ENCODE data around the gene PRDM10.

PRDM10 gene, protein sequence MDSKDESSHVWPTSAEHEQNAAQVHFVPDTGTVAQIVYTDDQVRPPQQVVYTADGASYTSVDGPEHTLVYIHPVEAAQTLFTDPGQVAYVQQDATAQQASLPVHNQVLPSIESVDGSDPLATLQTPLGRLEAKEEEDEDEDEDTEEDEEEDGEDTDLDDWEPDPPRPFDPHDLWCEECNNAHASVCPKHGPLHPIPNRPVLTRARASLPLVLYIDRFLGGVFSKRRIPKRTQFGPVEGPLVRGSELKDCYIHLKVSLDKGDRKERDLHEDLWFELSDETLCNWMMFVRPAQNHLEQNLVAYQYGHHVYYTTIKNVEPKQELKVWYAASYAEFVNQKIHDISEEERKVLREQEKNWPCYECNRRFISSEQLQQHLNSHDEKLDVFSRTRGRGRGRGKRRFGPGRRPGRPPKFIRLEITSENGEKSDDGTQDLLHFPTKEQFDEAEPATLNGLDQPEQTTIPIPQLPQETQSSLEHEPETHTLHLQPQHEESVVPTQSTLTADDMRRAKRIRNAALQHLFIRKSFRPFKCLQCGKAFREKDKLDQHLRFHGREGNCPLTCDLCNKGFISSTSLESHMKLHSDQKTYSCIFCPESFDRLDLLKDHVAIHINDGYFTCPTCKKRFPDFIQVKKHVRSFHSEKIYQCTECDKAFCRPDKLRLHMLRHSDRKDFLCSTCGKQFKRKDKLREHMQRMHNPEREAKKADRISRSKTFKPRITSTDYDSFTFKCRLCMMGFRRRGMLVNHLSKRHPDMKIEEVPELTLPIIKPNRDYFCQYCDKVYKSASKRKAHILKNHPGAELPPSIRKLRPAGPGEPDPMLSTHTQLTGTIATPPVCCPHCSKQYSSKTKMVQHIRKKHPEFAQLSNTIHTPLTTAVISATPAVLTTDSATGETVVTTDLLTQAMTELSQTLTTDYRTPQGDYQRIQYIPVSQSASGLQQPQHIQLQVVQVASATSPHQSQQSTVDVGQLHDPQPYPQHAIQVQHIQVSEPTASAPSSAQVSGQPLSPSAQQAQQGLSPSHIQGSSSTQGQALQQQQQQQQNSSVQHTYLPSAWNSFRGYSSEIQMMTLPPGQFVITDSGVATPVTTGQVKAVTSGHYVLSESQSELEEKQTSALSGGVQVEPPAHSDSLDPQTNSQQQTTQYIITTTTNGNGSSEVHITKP

GRCh38 chr11:130002352-130002845 is at the start of gene PRDM10:
Gene PRDM10 (minus strand): TSS chr11:130002835. CDS start chr11:129960964, 41,871 bp downstream.
- no peak for TF ChIP-seq CTCF (IDR thresholded peaks at IDR 0.05; ENCODE audit: borderline replicate concordance, control extremely low read depth, extremely low read depth, insufficient read depth, missing control alignments)
- peak; percentile 92 for DNase-seq (ENCODE audit: low spot score)
- in situ Hi-C loops (cut with MboI; ENCODE audit: low sequenced_read_pairs, unreplicated experiment), result no loop called here

DNA sequence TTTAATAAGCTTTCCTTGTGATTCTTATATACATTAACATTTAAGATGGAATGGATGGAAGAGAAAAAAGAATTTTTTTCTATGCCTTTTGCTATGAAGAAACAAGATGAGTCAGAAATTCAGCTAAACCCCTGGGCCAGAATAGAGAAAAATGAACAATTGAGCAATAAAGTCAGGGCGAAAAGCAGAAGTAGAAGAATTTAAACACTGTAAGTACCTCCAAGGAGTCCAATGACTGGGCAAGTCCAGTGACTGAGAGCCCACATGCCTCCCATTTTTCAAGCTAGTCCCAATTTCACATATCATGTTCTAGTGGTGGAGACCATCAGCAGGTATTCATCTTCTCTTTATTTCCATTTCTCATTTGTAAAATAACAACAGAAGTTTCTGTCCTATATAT is 48.4 kb upstream of the PRDM10 start:
- no peak for DNase-seq (ENCODE audit: low spot score)
- no peak for TF ChIP-seq CTCF (IDR thresholded peaks at IDR 0.05; ENCODE audit: borderline replicate concordance, control extremely low read depth, extremely low read depth, insufficient read depth, missing control alignments)
- in situ Hi-C loops (cut with MboI; ENCODE audit: low sequenced_read_pairs, unreplicated experiment), result no loop called here

DNA sequence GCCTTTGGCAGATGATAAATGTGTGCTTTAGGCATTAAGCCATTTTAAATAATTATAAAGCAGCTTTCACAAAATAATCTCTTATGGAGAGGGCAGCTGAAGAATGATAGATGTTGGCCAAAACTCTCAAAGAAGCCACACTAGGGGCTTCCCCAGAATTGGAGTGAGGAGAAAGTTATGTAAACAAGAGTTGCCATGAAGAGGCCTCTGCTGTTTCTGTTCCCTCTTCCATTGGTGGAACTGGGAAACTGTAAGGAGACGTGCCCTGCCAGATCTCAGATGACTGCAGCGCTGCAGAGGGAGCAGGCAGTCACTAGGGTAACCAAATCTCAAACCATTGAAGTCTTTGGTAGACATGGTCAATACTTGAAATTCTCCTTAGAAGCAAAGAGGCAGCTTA is 47.6 kb upstream of the PRDM10 start:
- no peak for TF ChIP-seq CTCF (IDR thresholded peaks at IDR 0.05; ENCODE audit: borderline replicate concordance, control extremely low read depth, extremely low read depth, insufficient read depth, missing control alignments)
- in situ Hi-C loops (cut with MboI; ENCODE audit: low sequenced_read_pairs, unreplicated experiment), result no loop called here
- DNase-seq (ENCODE audit: low spot score), result no peak

DNA sequence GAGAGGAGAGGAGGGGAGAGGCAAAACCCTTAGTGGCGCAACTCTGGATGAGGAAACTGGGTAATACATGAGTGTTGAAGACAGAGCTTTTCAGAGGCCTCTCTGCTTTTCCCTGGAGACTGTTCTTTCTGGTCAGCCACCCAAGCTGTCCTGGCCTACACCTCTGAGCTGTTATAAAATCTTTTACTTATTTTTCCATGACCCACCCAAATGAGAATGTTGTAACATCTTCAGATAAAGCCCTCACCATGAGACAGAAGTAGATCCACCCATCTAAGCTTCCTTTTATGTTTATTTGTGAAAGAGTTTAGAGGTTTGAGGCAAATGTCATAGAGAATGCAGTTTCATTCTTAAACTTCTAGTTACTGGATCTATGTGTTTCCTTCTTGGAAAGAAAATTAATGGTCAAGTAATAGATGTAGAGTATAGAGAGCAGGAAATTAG is 46.7 kb upstream of the PRDM10 start:
- TF ChIP-seq CTCF (IDR thresholded peaks at IDR 0.05; ENCODE audit: borderline replicate concordance, control extremely low read depth, extremely low read depth, insufficient read depth, missing control alignments), result no peak
- in situ Hi-C loops (cut with MboI; ENCODE audit: low sequenced_read_pairs, unreplicated experiment), result no loop called here
- no peak for DNase-seq (ENCODE audit: low spot score)

DNA sequence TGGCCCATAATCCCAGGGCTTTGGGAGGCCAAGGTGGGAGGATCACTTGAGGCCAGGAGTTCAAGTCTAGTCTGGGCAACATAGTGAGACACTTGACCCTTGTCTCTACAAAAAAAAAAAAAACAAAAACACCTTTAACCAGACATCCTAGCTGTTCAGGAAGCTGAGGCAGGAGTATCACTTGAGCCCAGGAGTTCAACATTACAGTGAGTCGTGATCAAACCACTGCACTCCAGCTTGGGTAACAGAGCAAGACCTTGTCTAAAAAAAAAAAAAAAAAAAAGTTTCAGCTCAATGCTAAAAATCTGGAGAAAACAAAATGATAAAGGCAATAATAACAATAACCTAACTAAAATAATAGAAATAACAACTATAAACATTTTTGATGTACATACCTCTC is 44.5 kb upstream of the PRDM10 start:
- DNase-seq (ENCODE audit: low spot score), result no peak
- no peak for TF ChIP-seq CTCF (IDR thresholded peaks at IDR 0.05; ENCODE audit: borderline replicate concordance, control extremely low read depth, extremely low read depth, insufficient read depth, missing control alignments)
- in situ Hi-C loops (cut with MboI; ENCODE audit: low sequenced_read_pairs, unreplicated experiment), result no loop called here

GRCh38 chr11:130043575-130043974 is 40.9 kb upstream of the PRDM10 start:
- TF ChIP-seq CTCF (IDR thresholded peaks at IDR 0.05; ENCODE audit: borderline replicate concordance, control extremely low read depth, extremely low read depth, insufficient read depth, missing control alignments), result no peak
- in situ Hi-C loops (cut with MboI; ENCODE audit: low sequenced_read_pairs, unreplicated experiment), result no loop called here
- no peak for DNase-seq (ENCODE audit: low spot score)

Data from GM13976 (cell line).